H9 (cell line): ENCODE measurements around the gene CBFA2T2. TPM values are rescaled to one million over a fixed set of nuclear protein-coding genes. Genes with fewer than 3 reads are reported as not detected.

ENCODE experiments used
- DNase-seq: peaks from one replicate; pipeline ENCODE4 v3.0.0-alpha.2; 2017
- H2AFZ ChIP-seq: one replicate; pipeline ENCODE4 v1.6.1; 2013; ENCODE audit warnings: mild to moderate bottlenecking, low read length, control low read depth, moderate library complexity
- H2AK5ac ChIP-seq: 2 replicates; pipeline ENCODE4 v1.6.1; 2013; ENCODE audit warnings: low read length, control low read depth, mixed read lengths; ENCODE audit not compliant: insufficient read length
- H2BK120ac ChIP-seq: one replicate; pipeline ENCODE4 v1.6.1; 2013; ENCODE audit warnings: low read depth, mild to moderate bottlenecking, low read length, control low read depth, inconsistent platforms; ENCODE audit not compliant: poor library complexity, severe bottlenecking
- H2BK12ac ChIP-seq: 2 replicates; pipeline ENCODE4 v1.6.1; 2013; ENCODE audit warnings: low read length, control low read depth, mixed read lengths, low read depth; ENCODE audit not compliant: insufficient read length
- H2BK15ac ChIP-seq: 2 replicates; pipeline ENCODE4 v1.6.1; 2013; ENCODE audit warnings: low read depth, low read length, control low read depth
- H2BK20ac ChIP-seq: one replicate; pipeline ENCODE4 v1.6.1; 2013; ENCODE audit warnings: low read depth, mild to moderate bottlenecking, low read length, control low read depth, inconsistent platforms; ENCODE audit not compliant: poor library complexity, severe bottlenecking
- H2BK5ac ChIP-seq: 2 replicates; pipeline ENCODE4 v1.6.1; 2013; ENCODE audit warnings: low read length, control low read depth, mixed read lengths; ENCODE audit not compliant: insufficient read length
- H3K14ac ChIP-seq: 2 replicates; pipeline ENCODE4 v1.6.1; 2013; ENCODE audit warnings: low read length, control low read depth; ENCODE audit not compliant: insufficient read depth
- H3K18ac ChIP-seq: 2 replicates; pipeline ENCODE4 v1.6.1; 2013; ENCODE audit warnings: low read depth, mild to moderate bottlenecking, mixed read lengths, low read length, control low read depth; ENCODE audit not compliant: insufficient read length
- H3K23ac ChIP-seq: 2 replicates; pipeline ENCODE4 v1.6.1; 2013; ENCODE audit warnings: low read length, control low read depth, mixed read lengths, low read depth; ENCODE audit not compliant: insufficient read length
- H3K23me2 ChIP-seq: 2 replicates; pipeline ENCODE4 v1.6.1; 2013; ENCODE audit warnings: low read depth, mild to moderate bottlenecking, mixed read lengths, low read length, control low read depth; ENCODE audit not compliant: insufficient read length, poor library complexity, severe bottlenecking
- H3K27ac ChIP-seq: 2 replicates; pipeline ENCODE4 v1.5.1; 2013; ENCODE audit warnings: low read length, control low read depth, mixed read lengths, low read depth; ENCODE audit not compliant: insufficient read length
- H3K27me3 ChIP-seq: 2 replicates; pipeline ENCODE4 v1.6.1; 2013; ENCODE audit warnings: low read length, control low read depth, inconsistent platforms; ENCODE audit not compliant: insufficient read depth
- H3K4ac ChIP-seq: 2 replicates; pipeline ENCODE4 v1.6.1; 2013; ENCODE audit warnings: low read depth, mild to moderate bottlenecking, control low read depth, inconsistent platforms, low read length, moderate library complexity
- H3K4me1 ChIP-seq: 2 replicates; pipeline ENCODE4 v1.6.1; 2013; ENCODE audit warnings: low read length, control low read depth, inconsistent platforms; ENCODE audit not compliant: insufficient read depth
- H3K4me2 ChIP-seq: 2 replicates; pipeline ENCODE4 v1.6.1; 2013; ENCODE audit warnings: low read length, control low read depth, mixed read lengths; ENCODE audit not compliant: insufficient read length, insufficient read depth
- H3K56ac ChIP-seq: 2 replicates; pipeline ENCODE4 v1.6.1; 2013; ENCODE audit warnings: low read depth, mild to moderate bottlenecking, mixed read lengths, low read length, control low read depth; ENCODE audit not compliant: insufficient read length
- H3K79me1 ChIP-seq: 2 replicates; pipeline ENCODE4 v1.6.1; 2013; ENCODE audit warnings: low read depth, mild to moderate bottlenecking, moderate library complexity, low read length, control low read depth, inconsistent platforms; ENCODE audit not compliant: insufficient read depth, poor library complexity, severe bottlenecking
- H3K79me2 ChIP-seq: 2 replicates; pipeline ENCODE4 v1.6.1; 2013; ENCODE audit warnings: low read length, control low read depth, inconsistent platforms; ENCODE audit not compliant: insufficient read depth
- H3K9ac ChIP-seq: 2 replicates; pipeline ENCODE4 v1.6.1; 2013; ENCODE audit warnings: low read length, control low read depth, mixed read lengths; ENCODE audit not compliant: insufficient read length; ENCODE audit errors: extremely low read depth
- H3K9me3 ChIP-seq: one replicate; pipeline ENCODE4 v1.6.1; 2013; ENCODE audit warnings: low read depth, low read length, inconsistent platforms; ENCODE audit not compliant: control insufficient read depth
- H3T11ph ChIP-seq: one replicate; pipeline ENCODE4 v1.6.1; 2013; ENCODE audit warnings: mild to moderate bottlenecking, low read length, control low read depth, inconsistent platforms
- H4K20me1 ChIP-seq: one replicate; pipeline ENCODE4 v1.6.1; 2013; ENCODE audit not compliant: control insufficient read depth, insufficient read length, insufficient read depth
- H4K5ac ChIP-seq: 2 replicates; pipeline ENCODE4 v1.6.1; 2013; ENCODE audit warnings: low read depth, mild to moderate bottlenecking, mixed read lengths, low read length, control low read depth; ENCODE audit not compliant: insufficient read length
- H4K8ac ChIP-seq: replicated peaks from 2 replicates; pipeline ENCODE4 v1.6.1; 2013; ENCODE audit warnings: low read length, control low read depth, mixed read lengths, low read depth; ENCODE audit not compliant: insufficient read length
- H4K91ac ChIP-seq: 2 replicates; pipeline ENCODE4 v1.6.1; 2013; ENCODE audit warnings: low read depth, mild to moderate bottlenecking, moderate library complexity, mixed read lengths, low read length, control low read depth; ENCODE audit not compliant: insufficient read length
- H3K27ac Mint-ChIP-seq, 3 experiments: 2 replicates in 2 of 3; 3 replicates in 1 of 3; pipeline ENCODE4 v1.8.0; 2020 to 2021; ENCODE audit warnings: mixed read lengths in 3 of 3, mild to moderate bottlenecking in 1 of 3, moderate library complexity in 1 of 3
- H3K27me3 Mint-ChIP-seq: 2 replicates; pipeline ENCODE4 v1.8.0; 2021; ENCODE audit warnings: low read depth, mild to moderate bottlenecking, moderate library complexity, mixed read lengths
- H3K36me3 Mint-ChIP-seq, 3 experiments: 2 replicates in 2 of 3; 3 replicates in 1 of 3; pipeline ENCODE4 v1.8.0; 2020 to 2021; ENCODE audit warnings: low read depth in 3 of 3, mixed read lengths in 3 of 3; ENCODE audit not compliant: insufficient read depth in 1 of 3
- H3K4me1 Mint-ChIP-seq, 2 experiments: 2 replicates each; pipeline ENCODE4 v1.8.0; 2020; ENCODE audit warnings: mixed read lengths in 2 of 2
- H3K4me3 Mint-ChIP-seq, 2 experiments: 2 replicates in 1 of 2; 3 replicates in 1 of 2; pipeline ENCODE4 v1.8.0; 2020 to 2021; ENCODE audit warnings: mild to moderate bottlenecking in 2 of 2, mixed read lengths in 2 of 2, moderate library complexity in 1 of 2
- H3K9me3 Mint-ChIP-seq, 2 experiments: 2 replicates in 1 of 2; 3 replicates in 1 of 2; pipeline ENCODE4 v1.8.0; 2020; ENCODE audit warnings: mild to moderate bottlenecking in 2 of 2, mixed read lengths in 2 of 2, moderate library complexity in 1 of 2
- CTCF ChIP-seq: fragments of 200-600 bp; sonication (generic); conservative IDR thresholded peaks from 3 replicates; pipeline ENCODE4 v1.8.0; 2021; ENCODE audit warnings: antibody characterized with exemption, mild to moderate bottlenecking
- WGBS: extraction: QIAGEN DNeasy Blood & Tissue Kit; methylation state at CpG from one replicate; pipeline ENCODE4 v1.1.7; 2013; ENCODE audit warnings: missing lambda C conversion rate, low lambda C conversion rate, mixed read lengths; ENCODE audit not compliant: insufficient read length; ENCODE audit errors: extremely low coverage; 5-methylcytosine and 5-hydroxymethylcytosine counted together
- total RNA-seq: library from RNA; stranded (reverse); gene quantifications from 2 replicates; pipeline ENCODE4 v1.2.1, GENCODE V29; 2021

The CBFA2T2 gene
- total RNA-seq, 1 experiment from 2014 or later: 11.2 TPM

GRCh38 chr20:33635341-33635740 lies 145.4 kb downstream of the CBFA2T2 start:
- Histone ChIP-seq H3K4ac (no peak overlapping the region), H3K27ac (no peak overlapping the region), H3K4me2 (no peak overlapping the region), H3K9me3 (no peaks in the 10 kb centered on the region), H3K79me2 (no peaks in the 10 kb centered on the region), H3K4me1 (no peaks in the 10 kb centered on the region), H3K23me2 (no peaks in the 10 kb centered on the region), H2AK5ac (no peak overlapping the region), H3K79me1 (no peaks in the 10 kb centered on the region), H3K27me3 (no peaks in the 10 kb centered on the region), H2BK12ac (no peak overlapping the region), H4K20me1 (no peaks in the 10 kb centered on the region), H3K18ac (no peak overlapping the region), H3K9ac (no peak overlapping the region), H4K5ac (no peak overlapping the region), H3T11ph (no peak overlapping the region), H2AFZ (no peak overlapping the region), H3K23ac (no peak overlapping the region), H3K56ac (no peak overlapping the region), H2BK5ac (no peak overlapping the region), H4K91ac (no peak overlapping the region), H2BK120ac (no peak overlapping the region), H3K14ac (no peak overlapping the region), H2BK20ac (no peak overlapping the region), H4K8ac (no peak overlapping the region), H2BK15ac (no peak overlapping the region)
- peak; percentile 1 for DNase-seq
- Mint-ChIP-seq H3K27ac (peak overlapping the region in 1 of 3 experiments; percentile 42; a peak in 1 of 7 replicates), H3K4me1 (no peaks in the 10 kb centered on the region), H3K27me3 (no peaks in the 10 kb centered on the region), H3K9me3 (no peaks in the 10 kb centered on the region), H3K36me3 (peaks cover 2 to 65% (median 42%) of the 10 kb centered on the region in 3 experiments; a peak in 6 of 7 replicates), H3K4me3 (no peak overlapping the region)
- WGBS: no CpG with 5 or more reads among the region's 3 CpGs
- no peak for TF ChIP-seq CTCF
